GM18858 (cell line): Measurements from ENCODE around the gene HLA-DMA.

ENCODE experiments used
- ATAC-seq: cut with Tn5 transposase; IDR thresholded peaks from one replicate; pipeline ENCODE4 v1.9.1; 2021; ENCODE audit not compliant: unreplicated experiment

Gene HLA-DMA

DNA sequence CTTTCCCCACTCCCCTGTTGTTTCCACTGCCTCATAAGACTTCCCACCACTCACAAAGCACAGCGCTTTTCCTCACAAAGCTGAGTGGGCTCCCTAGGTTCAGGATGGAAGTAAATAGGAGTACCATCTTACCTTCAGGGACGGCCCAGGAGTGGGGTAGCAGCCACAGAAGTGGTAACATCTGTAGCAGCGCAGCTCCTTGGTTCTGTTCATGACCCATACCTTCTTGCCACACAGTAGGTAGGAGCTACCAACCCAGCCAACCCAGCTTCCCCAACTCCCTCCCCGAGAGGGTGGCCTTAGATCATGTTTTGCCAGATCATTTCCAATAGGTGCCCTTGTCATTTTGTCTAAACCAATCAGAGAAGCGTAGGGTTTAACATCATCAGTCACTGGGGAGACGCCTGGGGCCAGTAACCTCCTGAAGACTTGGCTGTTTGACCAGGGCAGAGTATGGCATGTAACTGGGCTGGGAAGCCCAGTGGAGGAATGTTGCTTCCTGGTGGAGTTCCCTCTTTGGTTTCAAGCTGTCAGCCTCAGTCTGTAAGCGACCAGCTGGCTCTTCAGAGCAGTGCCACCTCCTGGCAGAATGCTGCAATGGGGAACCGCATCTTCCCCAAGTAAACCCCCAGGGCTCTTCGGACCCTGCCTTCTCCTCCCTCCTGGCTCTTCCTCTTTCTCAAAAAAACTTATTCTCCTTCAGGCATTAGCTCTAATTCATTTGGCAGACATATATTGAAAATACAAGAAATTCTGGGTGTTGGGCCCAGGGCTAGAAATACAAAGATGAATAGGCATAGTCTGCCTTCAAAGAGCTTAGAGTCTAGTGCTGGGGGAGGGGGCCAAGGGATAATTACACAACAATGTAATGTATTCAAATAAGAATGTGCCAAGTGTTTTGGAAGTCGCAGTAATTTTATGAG, at the start of gene HLA-DMA:
HLA-DMA (minus strand) TSS at position 281 of the 923 bp plus-strand sequence; CDS start at position 220, 61 bp downstream.
- ATAC-seq: peak; percentile 88

DNA sequence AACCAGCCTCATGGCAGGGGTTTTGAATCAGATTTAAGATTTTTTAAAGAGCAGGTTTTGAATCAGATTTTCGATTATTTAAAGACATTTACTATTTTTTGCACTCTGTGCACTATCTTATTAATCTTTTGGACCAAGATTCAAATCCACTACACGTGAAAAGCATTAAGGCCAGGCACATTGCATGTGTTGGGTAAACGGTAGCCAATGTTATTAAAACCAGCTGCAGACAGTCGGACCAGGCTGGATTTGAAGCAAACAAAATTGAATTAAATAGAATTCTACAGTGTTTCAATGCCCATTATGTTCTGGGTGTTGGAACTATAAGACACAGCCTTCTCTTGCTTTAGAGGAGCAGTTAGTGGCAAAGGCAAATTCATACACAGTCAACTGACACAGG, 48.8 kb upstream of the HLA-DMA start:
- ATAC-seq: no peak

DNA sequence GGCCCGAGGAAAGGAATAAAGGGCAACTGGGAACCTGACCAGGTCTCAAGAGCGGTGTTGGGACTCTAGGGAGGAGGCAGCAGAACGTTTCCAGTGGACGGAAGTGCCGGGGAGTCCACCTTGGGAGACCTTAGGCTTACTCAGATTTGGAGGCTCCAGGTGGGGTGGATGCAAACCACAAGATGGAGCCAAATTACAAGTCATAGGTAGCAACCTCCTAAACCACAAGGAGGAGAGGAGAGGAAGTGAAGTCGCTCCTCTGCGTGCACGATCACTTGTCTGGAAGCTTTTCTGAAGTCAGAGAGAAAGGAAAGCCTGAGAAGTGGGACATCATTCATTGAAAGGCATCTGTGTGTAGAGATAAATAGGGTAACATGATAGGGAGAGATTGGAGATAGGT, 47.2 kb upstream of the HLA-DMA start:
- ATAC-seq: no peak

DNA sequence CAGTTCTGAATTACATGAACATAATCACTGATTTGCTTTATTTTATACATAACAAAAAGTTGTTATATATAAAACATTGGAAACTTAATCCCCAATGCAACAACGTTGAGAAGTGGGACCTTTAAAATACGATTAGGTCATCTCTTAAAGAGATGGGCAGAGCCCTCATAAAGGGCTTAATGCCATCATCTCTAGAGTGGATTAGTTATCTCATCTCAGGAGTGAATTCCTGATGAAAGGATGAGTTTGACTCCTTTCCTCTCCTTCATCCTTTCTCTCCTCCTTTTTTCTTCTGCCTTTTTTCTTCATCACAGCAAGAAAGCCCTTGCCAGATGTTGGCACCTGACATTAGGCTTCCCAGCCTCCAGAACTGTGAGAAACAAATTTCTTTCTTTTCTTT, 42.6 kb upstream of the HLA-DMA start:
- no peak for ATAC-seq

DNA sequence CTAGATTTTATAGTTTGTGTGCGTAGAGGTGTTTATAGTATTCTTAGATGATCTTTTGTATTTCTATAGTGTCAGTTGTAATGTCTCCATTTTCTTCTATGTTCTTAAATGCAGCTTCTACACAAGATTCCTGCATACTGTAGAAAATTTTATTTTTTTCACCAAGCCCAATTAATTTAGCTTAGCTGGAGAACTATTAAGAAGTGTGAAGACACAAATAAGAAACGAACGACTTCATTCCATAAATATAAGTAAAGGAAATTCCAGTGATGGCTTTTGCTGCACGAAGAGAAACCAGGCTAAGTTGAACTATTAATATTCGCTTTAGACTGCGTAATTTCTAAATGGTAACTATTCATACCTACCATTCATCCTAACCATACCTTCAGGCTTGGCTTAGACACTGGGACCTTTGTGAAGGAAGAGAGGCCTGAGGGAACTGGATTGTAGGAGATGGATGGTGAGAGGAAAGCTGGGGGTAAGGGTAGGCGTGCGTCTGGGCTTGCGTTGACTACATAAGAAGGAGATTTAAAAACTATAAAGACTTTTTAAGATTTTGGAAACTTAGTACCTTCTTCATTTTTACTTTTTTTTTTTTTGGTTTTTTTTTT, 40.6 kb upstream of the HLA-DMA start:
- no peak for ATAC-seq

DNA sequence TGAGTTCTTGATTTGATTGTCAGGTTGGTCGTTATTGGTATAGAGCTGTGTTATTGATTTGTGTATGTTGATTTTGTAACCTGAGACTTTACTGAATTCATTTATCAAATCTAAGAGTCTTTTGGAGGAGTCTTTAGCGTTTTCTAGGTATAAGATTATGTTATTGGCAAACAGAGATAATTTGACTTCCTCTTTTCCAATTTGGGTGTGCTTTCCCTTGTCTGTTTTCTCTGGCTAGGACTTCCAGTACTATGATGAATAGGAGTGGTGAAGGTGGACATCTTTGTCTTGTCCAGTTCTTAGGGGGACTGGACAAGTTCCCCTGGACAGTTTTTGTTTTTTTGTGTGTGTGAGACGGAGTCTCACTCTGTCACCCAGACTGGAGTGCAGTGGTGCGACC, 39.1 kb upstream of the HLA-DMA start:
- no peak for ATAC-seq

DNA sequence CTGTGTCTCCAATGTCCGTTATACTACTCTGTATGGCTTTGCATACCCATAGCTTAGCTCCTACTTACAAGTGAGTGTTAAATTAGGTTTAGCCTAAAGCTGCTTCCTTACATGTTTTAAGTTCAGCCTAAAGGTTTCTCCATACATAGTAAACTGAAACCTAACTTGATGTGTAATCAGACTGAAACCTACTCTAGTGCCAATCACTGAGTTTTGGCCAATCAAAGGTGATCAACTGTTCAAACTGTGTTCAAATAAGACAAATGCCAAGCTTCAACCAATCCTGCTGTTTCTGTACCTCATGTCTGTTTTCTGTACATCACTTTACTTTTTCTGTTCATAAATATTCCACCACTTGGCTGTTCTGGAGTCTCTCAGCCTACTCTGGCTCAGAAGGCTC, 36.5 kb upstream of the HLA-DMA start:
- no peak for ATAC-seq

DNA sequence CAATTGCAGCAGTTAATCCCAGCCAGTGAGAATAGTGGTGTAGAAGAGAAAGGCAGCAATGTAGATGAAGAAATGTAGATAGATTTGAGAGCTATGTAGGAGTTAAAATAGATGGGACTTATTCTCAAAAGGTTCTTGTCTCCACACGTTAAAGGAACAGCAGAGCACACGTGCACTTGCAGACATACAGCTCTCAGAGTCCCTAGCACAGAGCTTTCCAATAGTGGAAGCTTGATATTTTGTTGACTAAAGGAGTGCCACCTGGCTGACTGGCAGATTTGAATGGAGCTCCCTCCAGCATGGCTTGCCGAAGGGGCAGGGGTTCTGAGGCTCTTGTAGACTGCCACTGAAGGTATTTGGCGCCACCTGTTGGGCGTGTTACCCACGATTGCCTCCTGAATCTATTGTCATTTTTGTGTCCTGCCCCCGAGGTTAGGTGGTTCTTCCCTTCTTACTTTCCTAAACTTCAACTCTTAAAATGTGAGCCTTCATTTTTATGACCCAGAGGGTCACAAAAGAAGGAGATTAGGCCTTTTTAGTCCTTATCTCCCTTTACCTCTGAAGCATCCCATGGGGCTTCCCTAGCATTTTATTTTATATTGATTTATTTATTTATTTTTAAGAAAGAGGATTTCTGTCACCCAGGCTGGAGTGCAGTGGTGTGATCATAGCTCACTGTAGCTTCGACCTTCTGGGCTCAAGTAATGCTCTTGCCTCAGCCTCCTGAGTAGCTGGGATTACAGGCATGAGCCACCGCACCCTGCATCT, 31.9 kb upstream of the HLA-DMA start:
- ATAC-seq: no peak

DNA sequence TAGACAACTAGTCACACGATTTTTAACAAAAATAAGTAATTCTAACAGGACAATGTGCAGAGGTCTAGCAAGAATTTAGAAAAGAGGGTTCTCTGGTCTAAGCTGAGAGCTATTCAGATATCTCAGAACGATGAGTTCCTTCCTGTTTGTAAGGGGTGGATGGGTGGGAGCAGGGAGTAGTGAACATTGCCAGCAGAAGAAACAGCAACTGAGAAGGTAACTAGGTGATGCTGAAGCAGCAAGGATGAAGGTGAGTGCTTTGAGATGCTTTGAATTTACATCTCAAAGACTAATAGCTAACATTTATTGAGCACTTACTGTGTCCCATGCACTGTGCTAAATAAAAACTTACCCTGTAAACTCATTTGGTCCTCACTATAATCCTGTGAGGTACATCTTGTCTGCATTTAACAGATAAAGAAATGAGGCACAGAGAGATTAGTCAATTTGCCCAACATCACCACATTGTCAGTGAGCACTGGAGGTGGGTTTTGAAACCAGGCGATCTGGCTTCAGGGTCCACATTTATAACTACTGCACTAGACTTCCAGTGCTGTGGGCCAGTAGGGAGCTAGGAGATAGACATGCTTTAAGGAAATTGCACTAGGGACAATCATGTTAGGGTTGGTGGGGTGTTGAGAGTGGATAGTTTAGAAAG, 31.2 kb upstream of the HLA-DMA start:
- ATAC-seq: no peak

DNA sequence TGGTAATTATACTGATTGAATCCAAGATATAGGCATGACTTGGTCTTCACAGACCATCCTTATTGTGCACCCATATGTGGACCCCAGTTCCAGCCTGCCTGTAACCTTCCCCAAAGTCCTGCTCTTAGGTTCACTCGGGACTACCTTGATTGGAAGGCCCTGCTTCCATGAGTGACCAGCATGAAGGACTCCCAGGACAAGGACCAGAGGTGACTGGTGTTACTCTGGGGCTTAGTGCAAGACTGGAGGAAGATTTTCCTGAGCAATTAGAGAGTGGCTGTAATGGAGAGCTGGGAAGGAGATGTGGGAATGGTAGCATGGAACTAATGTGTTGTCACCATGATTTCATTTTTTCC, 30.6 kb upstream of the HLA-DMA start:
- no peak for ATAC-seq

DNA sequence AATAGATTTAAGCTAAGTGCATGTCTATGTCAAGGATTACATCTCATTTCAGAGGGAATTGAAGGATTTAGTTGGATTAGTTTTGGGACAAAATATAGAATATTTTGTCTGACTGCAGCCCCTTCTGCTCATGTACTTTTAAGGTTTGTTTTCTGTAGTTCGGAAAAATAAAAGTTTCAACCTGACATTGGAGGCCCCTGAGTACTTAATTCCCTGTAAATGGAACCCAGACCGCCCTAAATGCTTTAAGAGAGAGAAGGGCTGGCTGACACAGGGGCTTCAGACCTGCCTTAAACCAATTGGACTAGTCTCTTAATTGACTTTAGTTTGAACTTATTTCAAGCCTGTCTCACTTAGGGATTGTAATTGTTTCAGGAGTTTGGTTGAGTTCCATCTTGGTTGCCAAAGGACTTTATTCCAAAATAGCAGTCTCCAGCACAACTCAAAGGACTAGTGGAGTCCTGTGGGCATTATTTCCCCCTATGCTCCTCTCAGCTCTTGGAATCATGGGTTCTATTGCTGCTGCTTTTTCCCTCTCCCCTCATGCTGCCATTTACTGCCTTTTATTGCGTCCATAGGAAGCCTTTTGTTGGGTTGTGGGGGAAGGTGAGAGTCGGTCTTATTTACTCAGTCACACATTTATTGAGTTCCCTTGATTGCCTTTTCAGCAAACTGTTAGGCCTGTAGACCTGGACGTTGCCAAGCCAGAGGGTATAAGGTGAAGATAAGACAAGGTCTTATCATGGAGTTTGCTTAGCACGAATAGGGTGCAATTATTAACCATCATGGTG, 30.0 kb upstream of the HLA-DMA start:
- ATAC-seq: no peak

DNA sequence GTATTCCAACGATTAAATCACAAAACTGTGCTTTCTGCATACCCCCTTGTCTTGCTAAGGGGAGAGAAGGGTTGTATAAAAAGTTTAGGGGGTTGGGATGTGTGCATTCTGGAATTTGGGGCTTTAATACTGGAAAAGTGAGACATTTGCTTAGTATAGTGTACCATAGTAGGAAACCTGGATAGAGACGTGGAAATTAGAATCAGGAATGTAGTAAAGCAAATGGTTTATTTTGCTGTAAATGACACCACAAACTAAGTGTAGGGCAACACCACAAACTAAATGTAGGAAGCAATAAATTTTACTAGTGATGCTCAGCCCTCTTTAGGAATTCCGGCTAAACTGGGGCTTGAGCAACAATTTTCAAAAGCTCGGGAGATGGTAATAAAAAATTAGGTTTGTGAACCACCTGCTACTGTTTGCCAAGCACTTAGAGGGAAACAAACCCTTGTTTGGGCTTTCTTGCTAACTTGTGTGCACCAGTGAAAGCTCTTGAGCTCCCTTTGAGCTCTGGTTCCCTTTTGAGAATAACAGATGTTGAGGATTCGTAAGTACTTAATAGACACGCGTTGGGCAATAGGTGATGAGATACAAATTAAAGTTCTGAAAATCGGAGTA, 29.3 kb upstream of the HLA-DMA start:
- no peak for ATAC-seq

DNA sequence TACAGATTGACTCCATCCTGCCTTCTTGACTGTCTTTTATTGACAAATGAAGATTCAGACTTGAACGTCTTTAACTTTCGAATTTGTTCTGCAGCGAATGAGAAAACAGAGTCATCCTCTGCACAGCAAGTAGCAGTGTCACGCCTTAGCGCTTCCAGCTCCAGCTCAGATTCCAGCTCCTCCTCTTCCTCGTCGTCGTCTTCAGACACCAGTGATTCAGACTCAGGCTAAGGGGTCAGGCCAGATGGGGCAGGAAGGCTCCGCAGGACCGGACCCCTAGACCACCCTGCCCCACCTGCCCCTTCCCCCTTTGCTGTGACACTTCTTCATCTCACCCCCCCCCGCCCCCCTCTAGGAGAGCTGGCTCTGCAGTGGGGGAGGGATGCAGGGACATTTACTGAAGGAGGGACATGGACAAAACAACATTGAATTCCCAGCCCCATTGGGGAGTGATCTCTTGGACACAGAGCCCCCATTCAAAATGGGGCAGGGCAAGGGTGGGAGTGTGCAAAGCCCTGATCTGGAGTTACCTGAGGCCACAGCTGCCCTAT, 27.7 kb upstream of the HLA-DMA start:
- ATAC-seq: no peak

DNA sequence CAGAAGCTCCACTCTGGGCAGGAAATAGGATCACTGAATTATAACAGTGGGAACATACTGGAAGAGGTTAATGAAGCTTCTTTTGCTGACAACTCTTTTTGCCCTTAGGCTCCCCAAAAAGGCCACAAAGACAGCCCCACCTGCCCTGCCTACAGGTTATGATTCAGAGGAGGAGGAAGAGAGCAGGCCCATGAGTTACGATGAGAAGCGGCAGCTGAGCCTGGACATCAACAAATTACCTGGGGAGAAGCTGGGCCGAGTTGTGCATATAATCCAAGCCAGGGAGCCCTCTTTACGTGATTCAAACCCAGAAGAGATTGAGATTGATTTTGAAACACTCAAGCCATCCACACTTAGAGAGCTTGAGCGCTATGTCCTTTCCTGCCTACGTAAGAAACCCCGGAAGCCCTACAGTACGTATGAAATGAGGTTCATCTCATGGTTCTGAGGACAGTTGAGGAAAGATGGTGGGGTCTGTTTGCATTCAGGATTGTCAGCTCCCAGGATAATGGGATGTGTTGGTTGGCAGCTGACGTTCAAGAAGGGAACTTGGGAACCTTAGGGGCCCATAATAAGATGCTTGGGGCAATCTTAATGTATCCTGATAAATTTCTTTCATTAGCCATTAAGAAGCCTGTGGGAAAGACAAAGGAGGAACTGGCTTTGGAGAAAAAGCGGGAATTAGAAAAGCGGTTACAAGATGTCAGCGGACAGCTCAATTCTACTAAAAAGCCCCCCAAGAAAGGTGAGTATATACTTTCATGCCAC, 27.0 kb upstream of the HLA-DMA start:
- no peak for ATAC-seq

DNA sequence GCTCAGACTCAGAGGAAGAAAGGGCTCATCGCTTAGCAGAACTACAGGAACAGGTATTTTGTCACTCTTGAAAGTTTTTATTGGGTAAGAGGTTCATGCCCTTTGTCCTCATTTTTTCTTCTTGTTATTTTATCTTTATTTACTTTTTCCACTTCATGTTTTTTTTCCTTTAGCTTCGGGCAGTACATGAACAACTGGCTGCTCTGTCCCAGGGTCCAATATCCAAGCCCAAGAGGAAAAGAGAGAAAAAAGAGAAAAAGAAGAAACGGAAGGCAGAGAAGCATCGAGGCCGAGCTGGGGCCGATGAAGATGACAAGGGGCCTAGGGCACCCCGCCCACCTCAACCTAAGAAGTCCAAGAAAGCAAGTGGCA, 25.0 kb upstream of the HLA-DMA start:
- no peak for ATAC-seq

DNA sequence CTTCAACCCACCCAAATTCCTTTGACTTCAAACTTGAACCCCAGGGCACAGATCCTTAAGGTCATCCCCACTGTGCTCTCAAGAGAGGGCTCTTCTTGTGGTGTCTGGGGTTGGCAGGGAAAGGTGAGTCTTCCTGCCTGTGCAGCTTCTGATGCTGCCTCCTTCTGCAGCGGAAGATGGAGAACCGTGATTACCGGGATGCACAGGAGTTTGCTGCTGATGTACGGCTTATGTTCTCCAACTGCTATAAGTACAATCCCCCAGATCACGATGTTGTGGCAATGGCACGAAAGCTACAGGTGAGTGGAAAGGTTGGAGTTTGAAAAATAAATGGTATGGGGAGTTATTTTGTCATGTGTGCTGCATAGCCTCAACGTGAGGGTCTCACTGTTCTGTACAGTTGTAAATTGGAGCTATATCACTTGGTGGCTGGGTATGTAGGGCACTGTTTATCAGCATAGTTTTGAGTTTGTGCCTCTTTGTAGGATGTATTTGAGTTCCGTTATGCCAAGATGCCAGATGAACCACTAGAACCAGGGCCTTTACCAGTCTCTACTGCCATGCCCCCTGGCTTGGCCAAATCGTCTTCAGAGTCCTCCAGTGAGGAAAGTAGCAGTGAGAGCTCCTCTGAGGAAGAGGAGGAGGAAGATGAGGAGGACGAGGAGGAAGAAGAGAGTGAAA, 24.5 kb upstream of the HLA-DMA start:
- no peak for ATAC-seq

DNA sequence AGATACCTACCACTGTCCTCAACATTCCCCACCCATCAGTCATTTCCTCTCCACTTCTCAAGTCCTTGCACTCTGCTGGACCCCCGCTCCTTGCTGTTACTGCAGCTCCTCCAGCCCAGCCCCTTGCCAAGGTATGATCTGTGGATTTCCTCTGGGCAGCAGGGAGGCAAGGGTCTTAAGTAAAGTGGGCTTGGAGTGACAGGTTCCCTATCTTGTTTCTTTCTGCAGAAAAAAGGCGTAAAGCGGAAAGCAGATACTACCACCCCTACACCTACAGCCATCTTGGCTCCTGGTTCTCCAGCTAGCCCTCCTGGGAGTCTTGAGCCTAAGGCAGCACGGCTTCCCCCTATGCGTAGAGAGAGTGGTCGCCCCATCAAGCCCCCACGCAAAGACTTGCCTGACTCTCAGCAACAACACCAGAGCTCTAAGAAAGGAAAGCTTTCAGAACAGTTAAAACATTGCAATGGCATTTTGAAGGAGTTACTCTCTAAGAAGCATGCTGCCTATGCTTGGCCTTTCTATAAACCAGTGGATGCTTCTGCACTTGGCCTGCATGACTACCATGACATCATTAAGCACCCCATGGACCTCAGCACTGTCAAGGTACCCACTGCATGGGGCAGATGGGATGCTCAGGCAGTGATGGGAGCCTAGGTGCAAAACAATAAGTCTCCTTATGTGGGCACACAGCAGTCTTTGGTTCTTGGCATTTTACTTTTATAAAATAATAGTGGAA, 23.6 kb upstream of the HLA-DMA start:
- ATAC-seq: no peak

DNA sequence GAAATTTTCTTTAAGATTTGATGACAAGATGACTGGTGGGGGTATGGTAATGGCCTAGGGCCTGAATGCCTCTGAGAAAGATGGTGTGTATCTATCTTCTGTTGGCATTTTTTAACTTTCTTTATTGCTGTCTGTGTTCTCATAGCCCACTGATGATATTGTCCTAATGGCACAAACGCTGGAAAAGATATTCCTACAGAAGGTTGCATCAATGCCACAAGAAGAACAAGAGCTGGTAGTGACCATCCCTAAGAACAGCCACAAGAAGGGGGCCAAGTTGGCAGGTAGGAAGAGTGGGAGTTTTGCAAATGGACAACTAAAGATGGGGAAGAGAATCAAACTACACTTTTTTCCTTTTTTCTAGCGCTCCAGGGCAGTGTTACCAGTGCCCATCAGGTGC, 23.0 kb upstream of the HLA-DMA start:
- ATAC-seq: no peak
